Body of pancreas (tissue), 4 donors: Measurements from ENCODE around the gene PACS2. TPM values are rescaled to one million over a fixed set of nuclear protein-coding genes. Genes with fewer than 3 reads are reported as not detected.

Experiments used
- ATAC-seq: fragments of 150-250 bp; one replicate; pipeline ENCODE4 v1.9.1; 2016
- DNase-seq, 4 donors: peaks; one replicate each; pipeline ENCODE4 v3.0.0-alpha.2; 2019
- H3K27ac ChIP-seq, 4 donors: fragments of 200-600 bp; sonication (generic); 1 replicate in 3 of 4; 2 replicates in 1 of 4; pipeline versions ENCODE4 v1.5.1 to v1.6.1; 2016 to 2019; ENCODE audit warnings: mild to moderate bottlenecking in 1 of 4, mixed read lengths in 1 of 4, moderate library complexity in 1 of 4
- H3K27me3 ChIP-seq, 2 donors: fragments of 200-600 bp; sonication (generic); one replicate each; pipeline ENCODE4 v1.6.0; 2016; ENCODE audit warnings: mild to moderate bottlenecking in 1 of 2
- H3K36me3 ChIP-seq, 2 donors: fragments of 200-600 bp; sonication (generic); replicated peaks in 1 of 2; 2 replicates each; pipeline ENCODE4 v1.5.1; 2016; ENCODE audit warnings: low read depth in 2 of 2; ENCODE audit not compliant: insufficient read depth in 1 of 2
- H3K4me1 ChIP-seq: fragments of 200-600 bp; sonication (generic); one replicate; pipeline ENCODE4 v1.6.0; 2016
- H3K4me3 ChIP-seq, 2 donors: fragments of 200-600 bp; sonication (generic); 1 replicate in 1 of 2; 2 replicates in 1 of 2; pipeline ENCODE4 v1.5.1; 2016 to 2019
- H3K9me3 ChIP-seq, 3 donors: fragments of 200-600 bp; sonication (generic); 1 replicate in 2 of 3; 2 replicates in 1 of 3; pipeline ENCODE4 v1.5.1; 2016
- CTCF ChIP-seq, 7 experiments: fragments of 450-650 bp in 4 of 7; fragments of 200-600 bp in 3 of 7; sonication (generic) in 3 of 7; IDR thresholded peaks; one replicate each; pipeline ENCODE4 v1.5.1; 2016 to 2019; ENCODE audit warnings: antibody characterized with exemption in 7 of 7
- POLR2A ChIP-seq, 3 donors: fragments of 450-650 bp; IDR thresholded peaks; one replicate each; pipeline ENCODE4 v1.6.1; 2016; ENCODE audit warnings: antibody characterized with exemption in 3 of 3, mild to moderate bottlenecking in 2 of 3
- WGBS, 2 donors: methylation state at CpG; one replicate each; pipeline ENCODE4 v1.1.5; 2017; 5-methylcytosine and 5-hydroxymethylcytosine counted together
- intact Hi-C: fragments of 100-400 bp; cut with DNase I; formaldehyde crosslinking; loops from one replicate; pipeline ENCODE4 v1.15.1; 2023
- total RNA-seq, 2 donors: library from RNA; depleted of rRNA; stranded (reverse); fragments of >200 nt; gene quantifications; one replicate each; pipeline ENCODE4 v1.1.0, GENCODE V29; 2016

Gene PACS2
- total RNA-seq, 2 donors from 2014 or later = 56.6 to 102 TPM

GRCh38 chr14:105413544-105413886 is 99.0 kb downstream of the PACS2 start:
- TF ChIP-seq CTCF (IDR thresholded peaks at IDR 0.05) = no peak
- TF ChIP-seq POLR2A (IDR thresholded peaks at IDR 0.05) = no peak
- ATAC-seq (no peak), DNase-seq (no peak)
- intact Hi-C loops = no loop called here
- Histone ChIP-seq H3K4me3 (no peak overlapping the region), H3K9me3 (no peaks in the 10 kb centered on the region), H3K27me3 (no peaks in the 10 kb centered on the region), H3K27ac (no peak overlapping the region), H3K4me1 (peaks cover 18% of the 10 kb centered on the region), H3K36me3 (no peaks in the 10 kb centered on the region)
- WGBS, 2 donors = 83 to 95% methylated on average over 2 of the region's 2 CpGs

- peaks cover 27% of the 10 kb centered on the region for H3K4me1 ChIP-seq
- no peaks in the 10 kb centered on the region for H3K9me3 ChIP-seq
- TF ChIP-seq CTCF (IDR thresholded peaks at IDR 0.05) (peak; percentile 46 to 81 (median 77)), POLR2A (IDR thresholded peaks at IDR 0.05) (no peak)
- H3K27ac ChIP-seq = peak overlapping the region in 3 of 4 donors; percentile 17 to 41 (median 28)
- intact Hi-C loops = no loop called here
- H3K36me3 ChIP-seq = no peaks in the 10 kb centered on the region
- no peaks in the 10 kb centered on the region for H3K27me3 ChIP-seq
- WGBS, 2 donors = 17 to 46% methylated on average over 21 to 71 of the region's 79 CpGs
- H3K4me3 ChIP-seq = no peak overlapping the region
- peak; percentile 65 to 73 (median 67) for DNase-seq
- ATAC-seq = peak; percentile 68
Observed at GRCh38 chr14:105414456-105415371, 100.2 kb downstream of the PACS2 start.

- DNase-seq = no peak
- H3K9me3 ChIP-seq = no peaks in the 10 kb centered on the region
- WGBS, 2 donors = 90 to 93% methylated on average over 25 of the region's 25 CpGs
- ATAC-seq = no peak
- H3K4me1 ChIP-seq = peaks cover 30% of the 10 kb centered on the region
- no peak overlapping the region for H3K4me3 ChIP-seq
- no peak overlapping the region for H3K27ac ChIP-seq
- intact Hi-C loops = no loop called here
- H3K27me3 ChIP-seq = no peaks in the 10 kb centered on the region
- TF ChIP-seq CTCF (IDR thresholded peaks at IDR 0.05) = no peak
- TF ChIP-seq POLR2A (IDR thresholded peaks at IDR 0.05) = no peak
- H3K36me3 ChIP-seq = no peaks in the 10 kb centered on the region
Observed at GRCh38 chr14:105415481-105416428, 101.2 kb downstream of the PACS2 start.

GRCh38 chr14:105416671-105417070 is 102.1 kb downstream of the PACS2 start:
- DNase-seq (no peak), ATAC-seq (no peak)
- Histone ChIP-seq H3K27ac (no peak overlapping the region), H3K36me3 (no peaks in the 10 kb centered on the region), H3K4me1 (peaks cover 31% of the 10 kb centered on the region), H3K4me3 (no peak overlapping the region), H3K27me3 (no peaks in the 10 kb centered on the region), H3K9me3 (no peaks in the 10 kb centered on the region)
- WGBS, 2 donors = 94 to 95% methylated on average over 11 of the region's 11 CpGs
- intact Hi-C loops = no loop called here
- TF ChIP-seq POLR2A (IDR thresholded peaks at IDR 0.05) (no peak), CTCF (IDR thresholded peaks at IDR 0.05) (no peak)
